ENCODE measurements around the gene ZNF521.

Gene ZNF521

GRCh38 chr18:25332002-25332401 is 20.0 kb downstream of the ZNF521 start:
- Histone ChIP-seq H3K9me3 (no peaks in the 10 kb centered on the region), H3K36me3 (no peaks in the 10 kb centered on the region), H3K4me3 (ENCODE audit: low read depth, low read length) (no peak overlapping the region), H3K4me1 (no peaks in the 10 kb centered on the region), H3K27me3 (no peaks in the 10 kb centered on the region)
- no peak for DNase-seq
- no peak for TF ChIP-seq CTCF (IDR thresholded peaks at IDR 0.05; ENCODE audit: low read depth, low read length)

- Histone ChIP-seq H3K27me3 (no peaks in the 10 kb centered on the region), H3K4me1 (no peaks in the 10 kb centered on the region), H3K4me3 (ENCODE audit: low read depth, low read length) (no peak overlapping the region), H3K9me3 (no peaks in the 10 kb centered on the region), H3K36me3 (no peaks in the 10 kb centered on the region)
- no peak for DNase-seq
- TF ChIP-seq CTCF (IDR thresholded peaks at IDR 0.05; ENCODE audit: low read depth, low read length), result no peak
Observed at GRCh38 chr18:25329783-25330182, 22.2 kb downstream of the ZNF521 start.

GRCh38 chr18:25327584-25327983 is 24.4 kb downstream of the ZNF521 start:
- Histone ChIP-seq H3K36me3 (no peaks in the 10 kb centered on the region), H3K27me3 (no peaks in the 10 kb centered on the region), H3K4me1 (no peaks in the 10 kb centered on the region), H3K4me3 (ENCODE audit: low read depth, low read length) (no peak overlapping the region), H3K9me3 (no peaks in the 10 kb centered on the region)
- no peak for DNase-seq
- no peak for TF ChIP-seq CTCF (IDR thresholded peaks at IDR 0.05; ENCODE audit: low read depth, low read length)

GRCh38 chr18:25326361-25326952 is 25.5 kb downstream of the ZNF521 start:
- H3K36me3 ChIP-seq, result no peaks in the 10 kb centered on the region
- no peak for TF ChIP-seq CTCF (IDR thresholded peaks at IDR 0.05; ENCODE audit: low read depth, low read length)
- H3K27me3 ChIP-seq, result no peaks in the 10 kb centered on the region
- H3K9me3 ChIP-seq, result no peaks in the 10 kb centered on the region
- DNase-seq, result no peak
- H3K4me3 ChIP-seq (ENCODE audit: low read depth, low read length), result no peak overlapping the region
- no peaks in the 10 kb centered on the region for H3K4me1 ChIP-seq

GRCh38 chr18:25322806-25323205 is 29.2 kb downstream of the ZNF521 start:
- Histone ChIP-seq H3K36me3 (no peaks in the 10 kb centered on the region), H3K27me3 (no peaks in the 10 kb centered on the region), H3K4me3 (ENCODE audit: low read depth, low read length) (no peak overlapping the region), H3K4me1 (no peaks in the 10 kb centered on the region), H3K9me3 (no peaks in the 10 kb centered on the region)
- no peak for DNase-seq
- TF ChIP-seq CTCF (IDR thresholded peaks at IDR 0.05; ENCODE audit: low read depth, low read length), result no peak

- H3K36me3 ChIP-seq, result no peaks in the 10 kb centered on the region
- H3K4me3 ChIP-seq (ENCODE audit: low read depth, low read length), result no peak overlapping the region
- DNase-seq, result no peak
- no peaks in the 10 kb centered on the region for H3K4me1 ChIP-seq
- no peak for TF ChIP-seq CTCF (IDR thresholded peaks at IDR 0.05; ENCODE audit: low read depth, low read length)
- no peaks in the 10 kb centered on the region for H3K27me3 ChIP-seq
- no peaks in the 10 kb centered on the region for H3K9me3 ChIP-seq
Observed at GRCh38 chr18:25316381-25317018, 35.5 kb downstream of the ZNF521 start.

Data from BE2C (cell line).